Ammon's horn (tissue), 1 donor: ENCODE measurements around the gene DOC2A.
"Not testable (repeated sequence)": the region's sequence is repeated elsewhere in the genome, so short reads cannot be mapped to it uniquely, and the experiment has no call there.

Source experiments
- DNase-seq: peaks from one replicate; pipeline ENCODE4 v3.0.0-alpha.2; 2016; ENCODE audit warnings: low spot score

DOC2A gene

GRCh38 chr16:30027588-30028437 lies 17.0 kb upstream of the DOC2A start:
- no peak for DNase-seq

- no peak for DNase-seq
These were observed 15.6 kb upstream of the DOC2A start for GRCh38 chr16:30026449-30026848.

GRCh38 chr16:30025574-30025973 lies 14.7 kb upstream of the DOC2A start:
- no peak for DNase-seq

- no peak for DNase-seq
These were observed 14.3 kb upstream of the DOC2A start for GRCh38 chr16:30025156-30025555.

GRCh38 chr16:30024451-30024850 lies 13.6 kb upstream of the DOC2A start:
- DNase-seq, result no peak

GRCh38 chr16:30023586-30023985 lies 12.8 kb upstream of the DOC2A start:
- no peak for DNase-seq

GRCh38 chr16:30022887-30023286 lies 12.1 kb upstream of the DOC2A start, which contains the start of gene C16orf92:
TSS of gene C16orf92 (plus strand) at chr16:30023198. CDS start at chr16:30023341, 143 bp downstream.
- no peak for DNase-seq

GRCh38 chr16:30018731-30019158 lies 7.9 kb upstream of the DOC2A start:
- no peak for DNase-seq

- not testable (repeated sequence) for DNase-seq
These were observed 7.1 kb upstream of the DOC2A start for GRCh38 chr16:30017937-30018336.

GRCh38 chr16:30017277-30017656 lies 6.4 kb upstream of the DOC2A start:
- DNase-seq, result no peak

- no peak for DNase-seq
These were observed 5.9 kb upstream of the DOC2A start for GRCh38 chr16:30016555-30017276.

- not testable (repeated sequence) for DNase-seq
These were observed 4.6 kb upstream of the DOC2A start for GRCh38 chr16:30015450-30015849.

- not testable (repeated sequence) for DNase-seq
These were observed 1.8 kb upstream of the DOC2A start for GRCh38 chr16:30012598-30012997.

GRCh38 chr16:30011714-30012504 lies 1.1 kb upstream of the DOC2A start:
- DNase-seq, result no peak

GRCh38 chr16:30009990-30010843 lies 610 bp downstream of the DOC2A start:
- no peak for DNase-seq

GRCh38 chr16:30009085-30009862 lies 1.6 kb downstream of the DOC2A start:
- no peak for DNase-seq

- no peak for DNase-seq
These were observed 3.4 kb downstream of the DOC2A start for GRCh38 chr16:30007378-30007895.

- no peak for DNase-seq
These were observed 4.0 kb downstream of the DOC2A start for GRCh38 chr16:30006659-30007377.

GRCh38 chr16:30006095-30006473 lies 4.7 kb downstream of the DOC2A start:
- DNase-seq, result no peak
